Measurements from ENCODE around the gene PDE4D.
A peak's percentile ranks its signal among the peaks of the same experiment; 100 is the strongest.
"Not testable (repeated sequence)": the region's sequence is repeated elsewhere in the genome, so short reads cannot be mapped to it uniquely, and the experiment has no call there.

Gene PDE4D

DNA sequence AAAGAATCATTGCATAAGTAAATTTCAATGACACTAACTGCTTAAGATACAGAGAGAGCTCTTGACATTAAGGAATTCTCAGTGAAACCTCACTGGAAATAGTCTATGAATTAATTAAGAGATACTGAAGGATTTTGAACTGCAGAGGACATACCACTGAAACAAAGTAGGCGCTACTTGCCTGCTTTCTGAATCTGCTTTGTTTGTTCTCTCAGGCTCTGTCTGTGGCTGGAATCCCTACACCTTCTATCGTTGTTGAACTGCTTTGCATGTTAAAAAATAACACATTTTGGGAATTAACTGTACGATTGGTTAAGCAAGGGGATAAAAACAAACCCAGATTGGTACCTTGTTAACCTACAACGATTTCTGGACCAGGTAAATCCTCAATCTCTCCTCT lies 435.2 kb downstream of the PDE4D start:
- no peak for DNase-seq

DNA sequence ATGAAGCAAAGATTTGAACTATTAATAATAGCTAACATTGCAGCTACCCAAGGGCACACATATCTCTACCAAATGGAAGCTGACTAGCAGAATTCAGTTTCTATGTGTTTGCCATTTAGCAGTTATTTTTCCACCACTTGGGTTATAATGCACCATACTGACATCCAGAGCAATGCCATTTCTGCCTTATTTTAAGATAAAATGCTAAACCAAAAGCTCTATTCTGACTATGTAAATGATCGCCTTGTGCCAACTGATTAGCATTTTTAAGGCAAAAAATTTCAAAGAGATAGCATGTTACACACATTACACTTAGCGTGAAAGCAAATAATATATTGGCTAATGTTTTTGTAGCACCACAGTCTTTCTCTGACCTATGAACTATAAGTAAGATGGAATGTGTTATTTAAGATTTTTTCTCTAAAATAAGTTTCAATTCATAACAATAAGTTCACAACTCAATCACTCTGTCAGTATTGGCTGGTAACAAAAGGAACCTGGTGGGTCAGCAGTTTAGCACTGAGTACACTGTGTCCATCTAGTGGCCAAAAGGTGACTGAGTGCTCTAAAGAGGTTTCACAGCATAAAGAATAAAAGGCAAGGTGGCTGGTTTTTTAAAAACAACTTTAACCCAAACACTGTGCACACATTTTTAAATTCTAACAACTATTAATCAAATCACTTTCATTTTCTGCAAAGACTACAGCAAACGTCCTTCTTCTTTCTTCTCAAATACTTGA lies 443.5 kb downstream of the PDE4D start:
- DNase-seq: no peak

DNA sequence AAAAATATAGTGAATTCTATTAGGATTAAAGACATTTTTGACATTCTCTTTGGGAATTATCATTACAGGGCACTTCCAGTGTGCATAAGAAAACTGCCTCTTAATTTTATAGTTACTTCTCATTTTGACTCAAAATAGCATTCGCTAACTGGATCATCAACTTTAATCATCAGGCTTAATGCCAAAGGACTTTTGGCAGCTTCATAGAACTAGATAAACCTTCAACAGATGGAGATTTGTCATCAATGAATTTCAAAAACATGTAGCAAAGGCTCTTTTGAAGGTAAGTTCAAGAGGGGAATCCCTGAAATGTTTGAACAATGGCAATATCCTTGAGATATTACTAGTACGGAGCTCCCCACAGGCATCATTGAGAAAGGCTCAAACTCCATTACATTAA lies 447.2 kb downstream of the PDE4D start:
- no peak for DNase-seq

DNA sequence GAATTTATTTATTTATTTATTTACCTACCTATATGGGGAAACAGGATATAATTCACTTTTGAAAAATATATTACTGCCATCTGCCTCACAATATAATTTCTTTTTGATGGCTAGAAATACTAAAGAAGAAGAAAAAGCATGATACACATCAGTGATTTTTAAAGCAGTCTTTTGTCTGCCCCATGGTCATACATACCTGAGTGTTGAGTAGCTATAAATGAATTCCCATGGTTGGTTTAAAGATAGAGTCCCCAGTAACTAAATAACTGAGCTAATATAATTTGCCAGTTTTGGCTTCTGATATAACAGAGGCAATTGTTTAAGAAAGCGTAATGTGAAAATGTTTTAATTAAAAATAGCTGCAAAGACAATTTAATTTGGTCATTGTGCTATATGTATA lies 447.8 kb downstream of the PDE4D start:
- no peak for DNase-seq

DNA sequence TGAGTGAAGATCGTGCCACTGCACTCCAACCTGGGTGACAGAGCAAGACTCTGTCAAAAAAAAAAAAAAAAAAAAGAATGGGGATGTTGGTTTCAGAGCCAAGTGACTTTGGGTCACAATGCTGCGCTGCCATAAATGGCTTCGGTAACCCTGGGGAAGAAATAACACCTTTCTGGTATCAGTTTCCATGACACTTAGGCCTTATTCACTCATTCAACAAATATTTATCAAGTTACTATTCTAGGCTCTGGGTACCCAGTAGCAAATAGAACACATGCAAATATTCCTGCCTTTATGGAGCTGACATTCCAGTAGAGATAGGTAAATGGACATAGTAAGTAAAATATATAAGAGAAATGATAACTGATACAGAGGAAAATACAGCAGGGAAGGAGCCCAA lies 454.2 kb downstream of the PDE4D start:
- no peak for DNase-seq

DNA sequence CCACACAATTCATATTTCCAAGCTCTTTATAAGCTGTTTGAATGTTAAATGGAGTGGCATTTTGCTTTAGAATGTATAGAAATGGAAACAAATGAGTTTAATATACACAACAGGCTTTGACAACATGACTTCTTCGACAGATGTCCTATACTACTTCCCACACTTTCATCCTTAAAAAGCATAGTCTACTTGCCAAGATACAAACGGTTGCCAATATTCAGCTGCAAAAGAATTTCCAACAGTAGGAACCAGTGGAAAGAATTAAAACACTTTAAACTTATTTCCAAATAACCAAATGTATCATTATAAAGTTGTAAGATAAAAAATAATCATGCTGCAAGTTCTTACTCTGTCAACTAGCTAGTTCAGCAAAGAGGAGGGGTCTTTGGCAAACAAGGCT lies 456.4 kb downstream of the PDE4D start:
- no peak for DNase-seq

DNA sequence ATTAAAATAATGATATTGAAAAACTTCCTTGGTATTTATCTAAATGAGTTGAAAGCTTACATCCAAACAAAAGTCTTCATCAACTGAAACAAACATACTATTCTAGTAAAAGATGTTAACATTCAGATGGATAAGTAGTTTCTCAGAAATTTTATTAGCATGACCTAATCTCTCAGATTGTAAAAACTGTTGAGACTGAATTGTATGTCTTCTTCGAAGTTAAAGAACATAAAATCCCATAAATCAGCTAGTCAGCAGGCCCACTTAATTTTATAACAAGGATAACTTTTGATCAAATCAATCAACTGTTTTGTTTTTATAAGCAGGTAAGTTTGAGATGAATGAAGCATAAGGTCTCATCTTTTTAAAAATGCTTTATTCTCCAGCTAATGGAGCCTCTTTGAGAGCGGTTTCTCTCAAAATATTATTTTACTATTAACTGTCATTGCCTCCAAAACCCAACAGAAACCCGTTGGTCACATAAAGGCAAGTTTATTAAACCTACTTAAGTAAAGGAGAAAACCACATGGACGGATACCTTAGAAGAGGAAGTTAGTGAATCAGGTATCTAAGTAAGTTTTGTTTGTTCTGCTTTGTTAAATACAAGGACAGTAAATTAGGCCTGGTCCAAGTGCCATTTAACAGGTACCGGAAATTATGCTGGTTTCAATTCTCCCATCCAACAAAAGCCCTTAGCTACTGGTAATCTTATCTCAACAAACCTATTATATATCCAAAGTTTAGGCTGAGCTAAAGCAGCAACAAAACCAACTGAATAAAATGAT lies 457.0 kb downstream of the PDE4D start:
- DNase-seq: no peak

DNA sequence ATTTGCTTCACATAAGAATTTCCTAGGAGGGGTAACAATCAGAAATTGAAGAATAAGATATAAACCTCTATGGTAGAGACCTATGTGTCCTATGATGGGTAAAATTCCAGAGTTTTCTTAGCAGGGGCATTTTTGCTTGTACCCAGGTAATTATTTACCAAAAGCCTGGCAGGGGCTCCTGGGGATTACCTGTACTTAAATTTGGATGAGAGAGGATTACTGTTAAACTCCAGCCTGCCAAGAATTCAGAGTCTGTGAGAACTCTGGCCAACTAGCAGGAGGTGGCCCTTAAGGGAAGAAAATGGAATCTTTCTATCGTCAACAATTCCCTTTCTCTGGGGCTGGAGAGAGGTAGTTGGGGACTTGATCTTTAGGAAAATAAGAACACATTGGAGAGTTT lies 460.4 kb downstream of the PDE4D start:
- no peak for DNase-seq

DNA sequence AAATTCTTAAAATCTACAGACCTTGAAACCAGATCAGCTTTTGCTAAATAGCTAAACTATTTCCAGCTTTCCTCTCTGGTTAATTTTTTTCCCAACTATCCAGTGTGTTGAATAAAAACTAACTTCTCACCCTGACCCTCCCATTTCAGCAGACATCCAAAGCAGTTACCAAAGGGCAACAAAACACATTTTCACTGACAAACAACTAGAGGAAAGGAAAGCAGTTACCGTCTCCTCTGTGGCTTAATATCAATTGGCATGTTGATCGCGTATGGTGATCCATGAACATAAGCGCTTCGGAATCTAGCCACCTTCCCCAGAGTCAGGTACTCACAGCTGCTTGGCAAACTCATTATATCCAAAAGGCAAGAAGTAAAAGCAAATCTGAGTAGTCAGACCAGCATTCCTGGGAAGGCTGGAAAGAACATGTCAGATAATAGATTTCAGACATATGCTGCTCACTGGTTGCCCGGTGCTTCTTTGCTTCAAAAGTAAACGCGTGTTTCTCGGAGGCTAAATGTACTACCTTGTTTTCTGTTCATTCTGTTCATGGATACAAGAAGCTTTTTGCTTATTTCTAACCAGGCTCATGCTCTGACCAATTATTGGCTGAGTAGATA lies 463.4 kb downstream of the PDE4D start:
- no peak for DNase-seq

DNA sequence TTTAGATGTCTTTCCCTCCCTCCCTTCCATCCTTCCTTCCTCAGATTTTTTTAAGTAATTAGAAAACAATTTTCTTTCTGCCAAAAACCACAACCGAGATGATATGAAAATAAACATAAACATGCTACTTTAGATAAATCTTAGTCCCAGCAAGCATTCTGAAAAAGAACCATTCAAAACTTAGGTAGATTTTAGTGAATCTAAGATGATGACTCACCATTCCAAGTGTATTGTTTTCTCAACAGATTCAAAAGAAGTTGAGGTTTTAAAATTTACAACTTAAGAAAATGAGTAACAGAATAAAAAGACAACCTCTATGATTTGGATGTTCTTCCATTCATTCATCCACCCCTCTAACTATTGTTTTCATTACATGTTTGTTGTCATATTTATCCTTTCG lies 465.1 kb downstream of the PDE4D start:
- DNase-seq: no peak

DNA sequence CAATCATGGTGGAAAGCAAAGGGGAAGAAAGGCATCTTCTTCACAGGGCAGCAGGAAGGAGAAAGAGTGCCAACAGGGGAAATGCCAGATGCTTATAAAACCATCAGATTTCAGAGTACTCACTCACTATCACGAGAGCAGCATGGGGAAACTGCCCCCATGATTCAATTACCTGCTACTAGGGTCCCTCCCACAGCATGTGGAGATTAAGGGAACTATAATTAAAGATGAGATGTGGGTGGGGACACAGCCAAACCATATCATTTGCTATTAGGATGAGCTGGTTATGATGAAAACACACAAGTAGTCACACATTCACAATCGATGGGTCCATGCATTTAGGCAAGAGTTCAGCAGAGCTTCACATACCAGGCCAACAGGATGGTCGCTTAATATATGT lies 469.0 kb downstream of the PDE4D start:
- no peak for DNase-seq

DNA sequence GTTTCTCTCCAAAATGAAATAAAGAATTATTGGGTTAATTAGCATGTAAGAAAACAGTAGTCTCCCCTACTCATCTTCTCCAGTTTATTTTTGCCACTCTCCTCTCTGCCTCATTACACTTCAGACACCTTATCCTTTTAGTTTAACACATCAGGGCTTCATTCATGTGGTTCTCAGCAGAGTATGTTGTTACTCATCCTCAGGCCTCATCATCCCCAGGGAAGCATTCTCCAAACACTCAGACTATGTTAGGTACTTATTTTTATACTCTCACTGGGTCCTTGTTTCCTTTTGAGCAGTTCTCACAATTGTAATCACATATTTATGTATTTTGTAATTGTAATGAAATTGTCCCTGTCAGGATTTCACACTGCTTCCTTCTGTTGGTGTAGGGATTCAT lies 470.5 kb downstream of the PDE4D start:
- DNase-seq: no peak

DNA sequence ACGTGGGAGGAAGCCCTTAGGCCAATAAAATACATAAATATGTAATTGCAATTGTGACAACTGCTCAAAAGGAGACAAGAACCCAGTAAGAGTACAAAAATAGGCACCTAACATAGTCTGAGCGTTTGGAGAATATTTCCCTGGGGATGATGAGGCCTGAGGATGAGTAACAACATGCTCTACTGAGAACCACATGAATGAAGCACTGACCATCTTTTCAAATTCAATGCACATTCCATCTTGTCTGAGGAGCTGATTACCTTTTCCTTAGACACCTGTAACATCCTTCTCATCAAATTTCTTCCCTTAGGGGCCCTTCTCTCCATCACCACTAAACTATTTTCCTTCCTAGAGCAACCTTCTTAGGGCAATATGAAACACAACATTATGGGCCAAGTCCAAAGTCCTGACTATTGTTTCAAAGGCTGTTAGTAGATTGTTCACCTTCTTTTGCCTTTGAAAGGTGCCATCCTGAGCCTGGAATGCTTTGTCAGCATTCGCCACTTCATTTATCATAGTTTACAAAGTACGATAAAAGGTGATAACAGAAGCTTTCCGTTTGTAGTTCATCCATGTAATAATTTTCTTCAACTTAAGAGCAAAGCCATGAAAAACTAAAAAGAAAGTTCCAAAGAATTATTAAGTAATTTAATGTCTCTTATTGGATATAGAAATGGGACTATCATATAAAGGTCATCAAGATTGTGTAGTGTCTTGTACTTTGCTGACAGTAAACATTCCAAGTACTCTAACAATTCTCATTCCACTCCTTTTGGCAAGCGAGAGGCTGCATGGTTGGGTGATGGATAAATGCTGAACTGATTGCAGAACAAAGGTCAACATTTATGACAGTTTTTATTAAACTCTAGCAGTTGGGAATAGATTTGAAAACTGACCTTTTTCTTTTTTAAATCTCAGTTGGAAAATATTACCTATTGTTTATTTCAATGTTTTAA lies 471.3 kb downstream of the PDE4D start:
- DNase-seq: no peak

DNA sequence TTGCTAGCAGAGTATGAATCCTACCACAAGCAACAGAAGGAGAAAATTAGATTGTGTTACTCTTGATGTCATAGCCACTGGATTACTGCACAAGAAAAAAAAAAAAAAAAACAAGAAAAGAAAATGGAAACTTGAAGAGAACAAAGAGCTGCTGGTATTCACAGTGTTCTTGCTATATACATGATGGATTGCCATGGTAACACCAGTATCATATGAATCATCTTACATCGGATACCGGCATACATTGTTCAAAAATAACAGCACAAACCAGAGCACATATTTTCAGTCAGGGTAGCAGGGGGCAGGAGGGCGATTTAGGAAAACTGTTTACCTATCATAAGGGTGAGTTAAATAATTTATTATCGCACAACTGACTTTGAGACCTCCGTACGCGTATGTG lies 472.9 kb downstream of the PDE4D start:
- DNase-seq: no peak

DNA sequence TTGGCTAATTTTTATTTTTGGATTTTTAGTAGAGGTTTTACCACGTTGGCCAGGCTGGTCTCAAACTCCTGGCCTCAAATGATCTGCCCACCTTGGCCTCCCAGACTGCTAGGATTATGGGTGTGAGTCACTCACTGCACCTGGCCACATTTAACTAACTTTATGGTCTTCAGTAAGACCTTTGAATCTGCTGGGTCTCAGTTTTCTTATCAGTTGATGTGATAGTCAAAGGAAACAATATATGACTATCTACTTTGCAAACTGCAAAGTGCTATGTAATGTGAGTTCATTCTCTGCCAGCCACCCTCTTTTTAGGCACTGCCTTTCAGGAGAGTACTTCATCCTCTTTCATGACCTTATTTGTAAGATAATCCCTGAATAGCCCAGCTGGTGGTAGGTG lies 474.7 kb downstream of the PDE4D start:
- DNase-seq: peak; percentile 29

DNA sequence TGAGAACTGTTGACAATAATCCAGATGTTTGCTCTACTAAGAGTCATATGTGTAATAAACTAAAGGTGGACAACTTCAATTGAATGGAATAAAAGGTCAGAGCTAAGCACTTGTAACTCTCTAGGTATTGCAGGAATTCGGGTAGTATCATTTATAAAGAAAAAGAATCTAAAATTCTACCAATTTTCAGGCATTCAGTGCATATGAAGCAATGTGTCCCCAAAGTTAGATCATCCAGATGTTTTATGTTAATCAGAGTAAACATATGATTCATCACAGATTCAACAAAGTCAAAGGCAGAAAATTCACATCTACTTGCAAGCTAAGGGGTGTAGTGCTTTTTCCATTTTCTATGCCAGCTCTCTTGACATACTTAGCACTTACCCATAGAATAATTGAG lies 477.1 kb downstream of the PDE4D start:
- no peak for DNase-seq

DNA sequence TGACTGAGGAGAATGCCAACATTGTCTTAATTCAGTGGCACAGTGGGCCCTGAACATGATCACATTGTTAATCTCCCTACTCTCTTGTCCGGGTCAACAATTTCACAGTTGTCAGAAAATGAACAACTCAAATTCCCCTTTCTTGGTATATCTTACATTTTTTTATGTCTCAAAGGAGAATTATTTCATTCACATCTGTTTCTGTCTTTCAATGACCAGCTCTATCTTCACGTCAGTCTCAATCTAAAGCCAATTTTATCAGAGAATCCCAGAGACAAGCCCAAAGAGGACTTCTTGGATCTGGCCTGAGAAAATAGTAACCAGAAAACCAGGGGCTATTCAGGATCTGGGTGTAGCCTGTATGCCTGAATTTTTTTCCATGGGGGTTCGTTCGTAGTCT lies 477.5 kb downstream of the PDE4D start:
- DNase-seq: no peak

DNA sequence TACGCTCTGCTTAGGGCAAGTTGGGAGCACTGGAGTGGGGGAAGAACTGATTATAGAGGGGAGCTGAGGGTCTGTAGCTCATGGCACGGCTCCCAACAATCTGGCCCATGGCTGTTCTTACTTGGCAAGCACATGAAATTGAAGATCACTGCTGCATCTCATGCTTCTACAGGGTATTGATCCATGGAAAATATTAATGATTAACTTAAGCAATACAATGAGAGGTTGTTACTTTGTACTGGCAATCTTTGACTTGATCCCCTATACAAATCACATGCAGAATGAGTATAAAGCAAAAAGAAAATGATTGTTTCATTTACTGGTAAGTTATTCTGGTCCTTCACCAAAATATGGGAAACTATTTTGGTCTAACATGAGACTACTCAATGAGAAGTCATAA lies 481.1 kb downstream of the PDE4D start:
- DNase-seq: no peak

DNA sequence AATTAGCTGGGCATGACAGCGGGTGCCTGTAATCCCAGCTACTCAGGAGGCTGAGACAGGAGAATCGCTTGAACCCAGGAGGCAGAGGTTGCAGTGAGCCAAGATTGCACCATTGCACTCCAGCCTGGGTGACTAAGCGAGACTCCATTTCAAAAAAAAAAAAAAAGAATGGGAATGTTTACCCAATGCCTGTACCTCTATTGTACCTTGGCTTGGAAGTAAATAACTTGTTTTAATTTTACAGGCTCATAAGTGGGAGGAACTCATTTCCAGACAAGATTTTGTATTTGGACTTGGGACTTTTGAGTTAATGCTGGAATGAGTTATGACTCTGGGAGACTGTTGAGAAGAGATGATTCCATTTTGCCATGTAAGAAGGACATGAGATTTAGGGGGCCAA lies 484.5 kb downstream of the PDE4D start:
- not testable (repeated sequence) for DNase-seq

DNA sequence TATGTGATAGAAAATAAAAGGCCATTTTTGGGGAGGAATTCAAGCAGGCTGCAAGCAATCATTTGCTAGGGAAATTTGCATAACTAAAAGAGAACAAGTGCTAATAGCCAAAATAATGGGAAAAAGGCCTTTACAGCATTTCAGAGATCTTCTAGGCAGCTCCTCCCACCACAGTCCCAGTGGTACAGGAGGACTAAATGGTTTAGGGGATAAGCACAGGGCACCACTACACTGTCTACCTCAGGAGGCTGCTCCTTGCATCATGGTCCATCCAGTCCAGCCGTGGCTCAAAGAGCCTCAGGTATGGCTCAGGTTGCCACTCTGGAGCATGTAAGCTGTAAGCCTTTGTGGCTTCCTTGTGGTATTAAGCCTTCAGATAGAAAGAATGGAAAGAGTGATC lies 485.6 kb downstream of the PDE4D start:
- no peak for DNase-seq

DNA sequence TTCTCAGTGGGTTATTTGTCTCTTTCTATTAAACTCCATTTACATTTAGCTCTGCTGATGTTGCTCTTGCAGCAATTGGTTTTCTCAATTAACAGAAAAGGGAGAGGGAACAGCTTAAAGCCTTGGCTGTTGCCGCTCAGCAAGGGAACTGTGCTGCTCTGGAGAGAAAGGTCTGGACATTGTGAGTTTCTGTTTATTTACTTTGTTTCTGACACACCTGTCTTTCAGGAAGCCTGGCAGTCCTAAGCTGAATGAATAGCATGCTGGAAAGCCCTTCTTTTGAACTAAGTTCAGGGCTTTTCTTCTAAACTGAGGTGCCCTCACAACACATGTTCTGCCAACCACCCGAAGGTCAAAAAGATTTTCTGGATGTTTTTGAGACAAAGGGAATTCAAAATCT lies 491.9 kb downstream of the PDE4D start:
- DNase-seq: no peak

DNA sequence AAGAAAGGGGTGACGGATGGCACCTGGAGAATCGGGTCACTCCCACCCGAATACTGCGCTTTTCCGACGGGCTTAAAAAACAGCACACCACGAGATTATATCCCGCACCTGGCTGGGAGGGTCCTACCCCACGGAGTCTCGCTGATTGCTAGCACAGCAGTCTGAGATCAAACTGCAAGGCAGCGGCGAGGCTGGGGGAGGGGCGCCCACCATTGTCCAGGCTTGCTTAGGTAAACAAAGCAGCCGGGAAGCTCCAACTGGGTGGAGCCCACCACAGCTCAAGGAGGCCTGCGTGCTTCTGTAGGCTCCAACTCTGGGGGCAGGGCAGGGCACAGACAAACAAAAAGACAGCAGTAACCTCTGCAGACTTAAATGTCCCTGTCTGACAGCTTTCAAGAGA lies 498.6 kb downstream of the PDE4D start:
- not testable (repeated sequence) for DNase-seq

Data from NCI-H2029 treated with DMSO at 0.1 percent for 48 hours (cell line).